Measurements from ENCODE around the gene FNBP1. TPM values are rescaled to one million over a fixed set of nuclear protein-coding genes. Genes with fewer than 3 reads are reported as not detected.
A peak's percentile ranks its signal among the peaks of the same experiment; 100 is the strongest.

The FNBP1 gene
- total and polyA plus RNA-seq, 2 experiments from 2014 or later = 26.6 to 28.8 TPM

DNA sequence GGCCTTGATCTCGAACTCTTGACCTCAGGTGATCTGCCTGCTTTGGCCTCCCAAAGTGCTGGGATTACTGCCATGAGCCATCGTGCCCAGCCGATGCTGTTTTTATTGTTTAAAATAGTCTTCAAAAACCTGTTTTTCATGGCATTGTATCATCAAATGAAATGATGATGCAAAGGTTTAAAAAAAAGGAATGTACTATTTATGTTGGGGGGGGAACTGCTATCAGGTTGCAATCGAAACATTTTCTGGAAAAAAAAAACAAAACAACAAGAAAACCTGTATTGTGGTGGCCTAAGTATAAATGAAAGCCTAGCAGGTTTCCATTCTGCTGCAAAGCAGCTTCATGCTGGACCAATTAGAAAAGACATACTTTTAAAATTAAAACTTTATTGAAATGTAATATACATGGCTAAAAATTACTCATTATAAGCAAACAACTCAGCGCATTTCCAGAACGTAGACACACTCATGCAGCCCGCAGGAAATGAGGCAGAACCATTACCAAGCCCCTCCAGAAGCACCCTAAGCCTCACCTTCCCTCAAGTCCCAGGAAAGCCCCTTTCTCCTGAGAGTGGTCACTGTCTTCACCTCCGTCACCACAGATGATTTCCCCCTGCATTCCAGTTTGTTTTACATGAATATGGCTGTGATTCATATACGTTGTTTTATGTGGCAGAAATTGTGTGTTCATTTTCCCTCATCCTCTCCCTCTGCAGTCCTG is 29.7 kb upstream of the FNBP1 start:
- peaks cover 3% of the 10 kb centered on the region; the same call in 1 of the 2 replicates for H4K20me1 ChIP-seq (replicated peaks; ENCODE audit: insufficient read depth)
- no peak for ATAC-seq

More for the DNA sequence above, 29.7 kb upstream of the FNBP1 start:
- Histone ChIP-seq H3K27me3 (ENCODE audit: insufficient read depth) (no peaks in the 10 kb centered on the region), H3K9me2 (ENCODE audit: insufficient read depth) (no peaks in the 10 kb centered on the region), H3K27ac (ENCODE audit: low read depth) (peak overlapping the region; percentile 72; the same call in 1 of the 2 replicates), H3K4me3 (no peak overlapping the region), H3K36me3 (ENCODE audit: insufficient read depth) (peaks cover 14% of the 10 kb centered on the region), H3K4me2 (no peak overlapping the region), H3K4me1 (ENCODE audit: insufficient read depth) (peaks cover 9% of the 10 kb centered on the region; the same call in 1 of the 2 replicates), H3F3A (replicated peaks; ENCODE audit: low read depth) (no peaks in the 10 kb centered on the region; the same call in 1 of the 2 replicates), H2AFZ (no peak overlapping the region), H3K79me2 (replicated peaks; ENCODE audit: insufficient read depth) (peaks cover 56% of the 10 kb centered on the region)
- no peak for DNase-seq (ENCODE audit: low spot score)
- H3K4me1 Mint-ChIP-seq = peaks cover 5% of the 10 kb centered on the region
- peaks cover 16% of the 10 kb centered on the region for H3K36me3 Mint-ChIP-seq (ENCODE audit: low read depth)
- TF ChIP-seq, protein P1, sequence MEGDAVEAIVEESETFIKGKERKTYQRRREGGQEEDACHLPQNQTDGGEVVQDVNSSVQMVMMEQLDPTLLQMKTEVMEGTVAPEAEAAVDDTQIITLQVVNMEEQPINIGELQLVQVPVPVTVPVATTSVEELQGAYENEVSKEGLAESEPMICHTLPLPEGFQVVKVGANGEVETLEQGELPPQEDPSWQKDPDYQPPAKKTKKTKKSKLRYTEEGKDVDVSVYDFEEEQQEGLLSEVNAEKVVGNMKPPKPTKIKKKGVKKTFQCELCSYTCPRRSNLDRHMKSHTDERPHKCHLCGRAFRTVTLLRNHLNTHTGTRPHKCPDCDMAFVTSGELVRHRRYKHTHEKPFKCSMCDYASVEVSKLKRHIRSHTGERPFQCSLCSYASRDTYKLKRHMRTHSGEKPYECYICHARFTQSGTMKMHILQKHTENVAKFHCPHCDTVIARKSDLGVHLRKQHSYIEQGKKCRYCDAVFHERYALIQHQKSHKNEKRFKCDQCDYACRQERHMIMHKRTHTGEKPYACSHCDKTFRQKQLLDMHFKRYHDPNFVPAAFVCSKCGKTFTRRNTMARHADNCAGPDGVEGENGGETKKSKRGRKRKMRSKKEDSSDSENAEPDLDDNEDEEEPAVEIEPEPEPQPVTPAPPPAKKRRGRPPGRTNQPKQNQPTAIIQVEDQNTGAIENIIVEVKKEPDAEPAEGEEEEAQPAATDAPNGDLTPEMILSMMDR (conservative IDR thresholded peaks at IDR 0.05; ENCODE audit: low read depth in 2 of 2) = no peak
- TF ChIP-seq CREB1 (CRISPR knock-in tag; IDR thresholded peaks at IDR 0.05; ENCODE audit: low read depth) = no peak
- no peak for TF ChIP-seq ZNF114 (CRISPR knock-in tag; IDR thresholded peaks at IDR 0.05)
- TF ChIP-seq NANOG (IDR thresholded peaks at IDR 0.05; ENCODE audit: borderline replicate concordance) = no peak
- no peak for TF ChIP-seq ZNF331 (CRISPR knock-in tag; IDR thresholded peaks at IDR 0.05; ENCODE audit: low read depth)
- no peak for TF ChIP-seq REST (IDR thresholded peaks at IDR 0.05; ENCODE audit: unreplicated experiment)
- H3K9me3 Mint-ChIP-seq = no peaks in the 10 kb centered on the region
- no peak overlapping the region; the same call in 2 of the 3 replicates for H3K4me3 Mint-ChIP-seq
- H3K27me3 Mint-ChIP-seq (ENCODE audit: insufficient read depth, low read depth, poor library complexity) = no peaks in the 10 kb centered on the region
- peak overlapping the region; percentile 39 for H3K27ac Mint-ChIP-seq
